Bronchus fibroblast of lung (primary cell): ENCODE results near the gene DPP10. TPM values are rescaled to one million over a fixed set of nuclear protein-coding genes. Genes with fewer than 3 reads are reported as not detected.

Experiments used
- total RNA-seq: library from RNA; depleted of rRNA; stranded (reverse); fragments of >200 nt; gene quantifications from 2 replicates; pipeline ENCODE4 v1.2.3, GENCODE V29; 2015

The DPP10 gene
- total RNA-seq = not detected in 2 replicates

DNA sequence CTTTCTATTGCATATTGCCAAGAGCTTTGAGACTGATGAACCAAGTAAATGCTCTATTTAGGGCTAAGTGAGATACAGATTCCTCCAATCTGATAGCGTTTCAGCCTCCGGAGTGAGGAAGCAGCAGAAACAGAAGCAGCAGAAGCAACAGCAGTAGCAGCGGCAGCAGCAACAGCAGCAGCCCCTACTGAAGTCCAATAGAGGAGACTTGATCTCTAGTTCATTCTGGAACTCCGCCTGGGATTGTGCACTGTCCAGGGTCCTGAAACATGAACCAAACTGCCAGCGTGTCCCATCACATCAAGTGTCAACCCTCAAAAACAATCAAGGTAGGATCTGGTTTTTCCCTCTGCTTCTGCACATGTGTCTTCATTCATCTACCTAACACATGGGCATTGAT lies at the start of gene DPP10:
TSS of gene DPP10 (plus strand) at position 132 of the 400 bp plus-strand sequence.

